Left ventricle myocardium inferior (tissue), 1 donor: Measurements from ENCODE around the gene KIAA0232. TPM values are rescaled to one million over a fixed set of nuclear protein-coding genes. Genes with fewer than 3 reads are reported as not detected.
A peak's percentile ranks its signal among the peaks of the same experiment; 100 is the strongest.

Source experiments
- DNase-seq: peaks from one replicate; pipeline ENCODE4 v3.0.0-alpha.2; 2020
- H3K27ac ChIP-seq: fragments of 200-600 bp; replicated peaks from 2 replicates; pipeline ENCODE4 v1.8.0; 2021
- H3K27me3 ChIP-seq: fragments of 200-600 bp; 2 replicates; pipeline ENCODE4 v1.8.0; 2021; ENCODE audit warnings: low read depth
- H3K36me3 ChIP-seq: fragments of 200-600 bp; 2 replicates; pipeline ENCODE4 v1.8.0; 2021
- H3K4me1 ChIP-seq: fragments of 200-600 bp; 2 replicates; pipeline ENCODE4 v1.8.0; 2021
- H3K4me3 ChIP-seq: fragments of 200-600 bp; 2 replicates; pipeline ENCODE4 v1.8.0; 2021; ENCODE audit warnings: mild to moderate bottlenecking, moderate library complexity
- H3K9me3 ChIP-seq: fragments of 200-600 bp; replicated peaks from 2 replicates; pipeline ENCODE4 v1.8.0; 2021
- intact Hi-C: fragments of 100-400 bp; cut with micrococcal nuclease; formaldehyde crosslinking; loops from one replicate; pipeline ENCODE4 v1.11.0; 2022
- total RNA-seq: library from RNA; stranded (reverse); fragmentation: NEBNext Ultra II Directional; extraction: Animal tissue kit (Norgen Biotek cat#: 25700); gene quantifications from one replicate; pipeline ENCODE4 v1.2.1, GENCODE V29; 2021
- TF ChIP-seq, protein P1 (sequence below): fragments of 200-600 bp; IDR thresholded peaks from 2 replicates; pipeline ENCODE4 v1.8.0; 2021; ENCODE audit warnings: antibody characterized with exemption, mild to moderate bottlenecking, borderline replicate concordance
- donor health status: DM: no; HTN: yes; CAD: no; lungs with severe emphysema.

The KIAA0232 gene
- total RNA-seq, 1 donor from 2014 or later, result 82.5 TPM

GRCh38 chr4:6913350-6913905, 130.9 kb downstream of the KIAA0232 start:
- no peak for DNase-seq
- TF ChIP-seq, protein P1, sequence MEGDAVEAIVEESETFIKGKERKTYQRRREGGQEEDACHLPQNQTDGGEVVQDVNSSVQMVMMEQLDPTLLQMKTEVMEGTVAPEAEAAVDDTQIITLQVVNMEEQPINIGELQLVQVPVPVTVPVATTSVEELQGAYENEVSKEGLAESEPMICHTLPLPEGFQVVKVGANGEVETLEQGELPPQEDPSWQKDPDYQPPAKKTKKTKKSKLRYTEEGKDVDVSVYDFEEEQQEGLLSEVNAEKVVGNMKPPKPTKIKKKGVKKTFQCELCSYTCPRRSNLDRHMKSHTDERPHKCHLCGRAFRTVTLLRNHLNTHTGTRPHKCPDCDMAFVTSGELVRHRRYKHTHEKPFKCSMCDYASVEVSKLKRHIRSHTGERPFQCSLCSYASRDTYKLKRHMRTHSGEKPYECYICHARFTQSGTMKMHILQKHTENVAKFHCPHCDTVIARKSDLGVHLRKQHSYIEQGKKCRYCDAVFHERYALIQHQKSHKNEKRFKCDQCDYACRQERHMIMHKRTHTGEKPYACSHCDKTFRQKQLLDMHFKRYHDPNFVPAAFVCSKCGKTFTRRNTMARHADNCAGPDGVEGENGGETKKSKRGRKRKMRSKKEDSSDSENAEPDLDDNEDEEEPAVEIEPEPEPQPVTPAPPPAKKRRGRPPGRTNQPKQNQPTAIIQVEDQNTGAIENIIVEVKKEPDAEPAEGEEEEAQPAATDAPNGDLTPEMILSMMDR, result no peak
- no peak overlapping the region for H3K4me3 ChIP-seq
- intact Hi-C loops, result no loop called here
- no peaks in the 10 kb centered on the region for H3K36me3 ChIP-seq
- peaks cover 80% of the 10 kb centered on the region for H3K4me1 ChIP-seq
- H3K27ac ChIP-seq, result peak overlapping the region; percentile 100
- H3K27me3 ChIP-seq, result no peaks in the 10 kb centered on the region
- no peaks in the 10 kb centered on the region for H3K9me3 ChIP-seq

GRCh38 chr4:6914448-6914847, 131.9 kb downstream of the KIAA0232 start:
- H3K4me3 ChIP-seq, result no peak overlapping the region
- TF ChIP-seq, protein P1, result no peak
- DNase-seq, result no peak
- H3K9me3 ChIP-seq, result no peaks in the 10 kb centered on the region
- H3K4me1 ChIP-seq, result peaks cover 70% of the 10 kb centered on the region
- H3K27ac ChIP-seq, result no peak overlapping the region
- intact Hi-C loops, result no loop called here
- no peaks in the 10 kb centered on the region for H3K36me3 ChIP-seq
- no peaks in the 10 kb centered on the region for H3K27me3 ChIP-seq

- Histone ChIP-seq H3K4me3 (no peak overlapping the region), H3K27ac (no peak overlapping the region), H3K36me3 (no peaks in the 10 kb centered on the region), H3K4me1 (peaks cover 70% of the 10 kb centered on the region), H3K9me3 (no peaks in the 10 kb centered on the region), H3K27me3 (no peaks in the 10 kb centered on the region)
- intact Hi-C loops, result no loop called here
- DNase-seq, result no peak
- TF ChIP-seq, protein P1, result no peak
Measured at GRCh38 chr4:6915041-6916005, 132.8 kb downstream of the KIAA0232 start.

DNA sequence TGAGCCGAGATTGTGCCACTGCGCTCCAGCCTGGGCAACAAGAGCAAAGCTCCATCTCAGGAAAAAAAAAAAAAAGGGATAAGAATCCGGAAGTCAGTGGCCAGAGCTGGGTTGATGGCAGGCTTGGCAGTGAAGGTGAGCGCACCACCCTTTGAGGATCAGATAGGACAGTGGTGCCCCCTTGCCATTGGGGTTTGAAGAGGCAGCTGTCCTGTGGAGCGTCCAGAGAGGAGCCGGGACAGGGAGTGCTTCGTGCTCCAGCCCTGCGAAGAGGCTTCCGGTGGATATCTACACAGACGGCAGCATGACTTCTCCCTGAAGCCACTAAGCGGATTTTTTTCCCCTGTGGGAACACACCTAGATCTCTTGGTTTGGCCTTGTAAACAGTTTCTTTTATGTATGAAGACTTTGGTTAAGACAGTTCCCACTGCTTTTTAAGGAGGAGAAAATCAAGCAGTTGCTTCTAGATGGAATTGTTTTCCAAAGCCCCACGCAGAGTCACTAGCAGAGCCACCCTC, 133.6 kb downstream of the KIAA0232 start:
- H3K4me3 ChIP-seq, result no peak overlapping the region
- H3K36me3 ChIP-seq, result no peaks in the 10 kb centered on the region
- H3K4me1 ChIP-seq, result peaks cover 67% of the 10 kb centered on the region
- TF ChIP-seq, protein P1, result no peak
- no peak for DNase-seq
- no peaks in the 10 kb centered on the region for H3K9me3 ChIP-seq
- intact Hi-C loops, result no loop called here
- no peaks in the 10 kb centered on the region for H3K27me3 ChIP-seq
- H3K27ac ChIP-seq, result peak overlapping the region; percentile 40

DNA sequence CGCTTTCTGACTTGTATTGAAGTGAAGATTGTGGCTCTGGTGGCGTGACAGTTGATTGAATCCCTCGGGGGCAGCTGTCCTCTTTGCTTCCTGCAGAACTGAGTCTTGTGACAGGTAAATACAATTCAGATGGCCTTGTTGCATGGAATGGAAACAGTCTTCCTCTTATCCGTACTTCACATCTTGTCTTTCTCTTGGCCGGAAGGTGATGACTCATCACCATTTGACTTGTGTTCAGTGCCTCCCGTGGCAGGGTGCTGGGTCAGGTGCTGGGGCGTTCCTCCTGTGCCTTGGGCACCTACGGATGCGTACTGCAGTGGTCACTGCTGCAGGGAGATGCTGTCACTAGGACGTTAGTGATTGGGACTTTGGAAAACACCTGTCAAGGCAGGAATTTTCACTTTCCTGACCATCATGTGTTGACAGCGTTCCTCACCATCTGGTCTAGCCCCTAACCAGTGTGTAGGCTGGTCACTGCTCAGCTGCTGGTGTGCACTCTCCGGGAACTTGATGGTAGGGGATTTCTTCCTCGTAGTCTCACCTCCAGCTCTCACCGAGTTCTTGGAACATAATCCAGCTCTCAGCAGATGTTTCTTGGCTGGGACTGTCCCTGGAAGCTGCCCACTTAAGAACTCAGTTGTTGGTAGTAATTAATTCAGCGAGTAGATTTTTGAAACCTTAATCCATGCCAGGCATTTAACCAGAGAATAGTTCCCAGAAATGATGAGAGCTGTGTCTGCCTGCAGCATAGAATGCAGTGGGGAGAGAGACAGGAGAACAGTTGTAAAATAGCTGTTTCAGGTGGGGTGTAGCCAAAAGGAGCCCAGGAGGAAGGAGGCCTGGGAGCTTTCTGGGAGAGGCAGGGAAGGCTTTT, 134.3 kb downstream of the KIAA0232 start:
- intact Hi-C loops, result no loop called here
- H3K27me3 ChIP-seq, result no peaks in the 10 kb centered on the region
- peak overlapping the region; percentile 40 for H3K27ac ChIP-seq
- H3K4me1 ChIP-seq, result peaks cover 60% of the 10 kb centered on the region
- TF ChIP-seq, protein P1, result no peak
- no peaks in the 10 kb centered on the region for H3K36me3 ChIP-seq
- no peak overlapping the region for H3K4me3 ChIP-seq
- DNase-seq, result no peak
- no peaks in the 10 kb centered on the region for H3K9me3 ChIP-seq
